Posterior cingulate gyrus (tissue), 11 donors: ENCODE results near the gene CAT.

Experiments
- DNase-seq, 10 donors: peaks; one replicate each; pipeline versions ENCODE4 v3.0.0 to v3.0.0-alpha.2; 2020 to 2021; ENCODE audit warnings: mixed read lengths in 3 of 10
- intact Hi-C: fragments of 100-400 bp; cut with DNase I; formaldehyde crosslinking; loops from one replicate; pipeline ENCODE4 v1.15.1; 2023

CAT gene

GRCh38 chr11:34458525-34458924, 19.8 kb downstream of the CAT start:
- no peak for DNase-seq
- intact Hi-C loops = no loop called here

- intact Hi-C loops = no loop called here
- DNase-seq = no peak
These were observed 20.9 kb downstream of the CAT start for GRCh38 chr11:34459507-34460162.

GRCh38 chr11:34460278-34460677, 21.5 kb downstream of the CAT start:
- intact Hi-C loops = no loop called here
- peak in 1 of 10 donors; percentile 65 for DNase-seq

- intact Hi-C loops = no loop called here
- no peak for DNase-seq
These were observed 22.5 kb downstream of the CAT start for GRCh38 chr11:34461215-34461614.

- intact Hi-C loops = no loop called here
- peak in 4 of 10 donors; percentile 15 to 82 (median 25) for DNase-seq
These were observed 25.9 kb downstream of the CAT start for GRCh38 chr11:34464591-34465051.

- intact Hi-C loops = no loop called here
- DNase-seq = no peak
These were observed 28.2 kb downstream of the CAT start for GRCh38 chr11:34466802-34467488.

GRCh38 chr11:34468209-34468841, 29.6 kb downstream of the CAT start:
- no peak for DNase-seq
- intact Hi-C loops = no loop called here

GRCh38 chr11:34473603-34474169, 35.0 kb downstream of the CAT start:
- intact Hi-C loops = no loop called here

GRCh38 chr11:34475656-34476055, 36.9 kb downstream of the CAT start:
- no peak for DNase-seq
- intact Hi-C loops = no loop called here

More at GRCh38 chr11:34473603-34474169, 35.0 kb downstream of the CAT start:
- no peak for DNase-seq

- no peak for DNase-seq
- intact Hi-C loops = no loop called here
These were observed 38.1 kb downstream of the CAT start for GRCh38 chr11:34476849-34477248.

GRCh38 chr11:34478845-34479663, 40.3 kb downstream of the CAT start:
- no peak for DNase-seq
- intact Hi-C loops = no loop called here

GRCh38 chr11:34480314-34480713, 41.6 kb downstream of the CAT start:
- no peak for DNase-seq
- intact Hi-C loops = no loop called here

GRCh38 chr11:34481307-34481706, 42.6 kb downstream of the CAT start:
- intact Hi-C loops = no loop called here
- no peak for DNase-seq

GRCh38 chr11:34483106-34483874, 44.6 kb downstream of the CAT start:
- intact Hi-C loops = no loop called here
- DNase-seq = no peak

GRCh38 chr11:34487430-34487829, 48.7 kb downstream of the CAT start:
- no peak for DNase-seq
- intact Hi-C loops = loop anchor here (5.0 kb wide), 1 partner anchor 125 kb away; no protein-coding TSS in a partner anchor

- intact Hi-C loops = loop anchor here (5.0 kb wide), 1 partner anchor 127 kb away; no protein-coding TSS in a partner anchor
- no peak for DNase-seq
These were observed 50.3 kb downstream of the CAT start for GRCh38 chr11:34488855-34489557.

GRCh38 chr11:34490304-34490703, 51.6 kb downstream of the CAT start:
- intact Hi-C loops = loop anchor here (10.0 kb wide), 1 partner anchor 316 kb away; no protein-coding TSS in a partner anchor
- DNase-seq = no peak

- DNase-seq = peak in 6 of 10 donors; percentile 46 to 78 (median 62)
- intact Hi-C loops = loop anchor here (10.0 kb wide), 1 partner anchor 318 kb away; no protein-coding TSS in a partner anchor
These were observed 54.2 kb downstream of the CAT start for GRCh38 chr11:34492806-34493414.
